Testis (tissue), 3 donors: Measurements from ENCODE around the gene OTULIN. TPM values are rescaled to one million over a fixed set of nuclear protein-coding genes. Genes with fewer than 3 reads are reported as not detected.

ENCODE experiments used
- DNase-seq: peaks from one replicate; pipeline ENCODE4 v3.0.0-alpha.2; 2019
- H3K27ac ChIP-seq, 2 donors: fragments of 200-600 bp; sonication (generic); one replicate each; pipeline ENCODE4 v1.5.1; 2019
- H3K27me3 ChIP-seq: fragments of 200-600 bp; sonication (generic); one replicate; pipeline ENCODE4 v1.5.1; 2019
- H3K36me3 ChIP-seq: fragments of 200-600 bp; sonication (generic); one replicate; pipeline ENCODE4 v1.5.1; 2017; ENCODE audit warnings: low read depth; ENCODE audit errors: missing control alignments
- H3K4me1 ChIP-seq: fragments of 200-600 bp; sonication (generic); one replicate; pipeline ENCODE4 v1.5.1; 2019
- H3K4me3 ChIP-seq, 2 donors: fragments of 200-600 bp; sonication (generic); one replicate each; pipeline ENCODE4 v1.5.1; 2017 to 2019
- H3K9me3 ChIP-seq: fragments of 200-600 bp; sonication (generic); one replicate; pipeline ENCODE4 v1.5.1; 2017
- POLR2A ChIP-seq: fragments of 450-650 bp; IDR thresholded peaks from one replicate; pipeline ENCODE4 v1.6.1; 2017; ENCODE audit warnings: antibody characterized with exemption, mild to moderate bottlenecking, moderate library complexity
- WGBS, 2 donors: methylation state at CpG; one replicate each; pipeline ENCODE4 v1.1.5; 2018; 5-methylcytosine and 5-hydroxymethylcytosine counted together
- intact Hi-C: fragments of 100-400 bp; cut with DNase I; formaldehyde crosslinking; loops from one replicate; pipeline ENCODE4 v1.15.1; 2023; ENCODE audit warnings: low total_unique reads
- polyA plus RNA-seq: library from polyadenylated mRNA; stranded (reverse); fragments of 350-450 nt; fragmentation: Illumina TruSeq; extraction: RNeasy Lipid Tissue Mini Kit (QIAGEN cat#74804); gene quantifications from one replicate; pipeline ENCODE4 v1.2.3, GENCODE V29; 2014; ENCODE audit warnings: low read depth, low replicate concordance; ENCODE audit not compliant: insufficient read depth
- total RNA-seq, 2 donors: library from RNA; depleted of rRNA; stranded (reverse); fragments of >200 nt; gene quantifications; one replicate each; pipeline ENCODE4 v1.2.3, GENCODE V29; 2016
- TF ChIP-seq, protein P1 (sequence below), 3 experiments: fragments of 450-650 bp in 2 of 3; fragments of 200-600 bp in 1 of 3; sonication (generic) in 1 of 3; IDR thresholded peaks; one replicate each; pipeline ENCODE4 v1.5.1; 2016 to 2019; ENCODE audit warnings: antibody characterized with exemption in 3 of 3, mild to moderate bottlenecking in 2 of 3, moderate library complexity in 1 of 3

OTULIN gene
- total and polyA plus RNA-seq, 3 donors from 2014 or later: 32.7 to 41.0 (median 33.8) TPM

- 88 to 89% methylated on average over 5 of the region's 5 CpGs for WGBS, 2 donors
- Histone ChIP-seq H3K27ac (no peak overlapping the region), H3K27me3 (no peaks in the 10 kb centered on the region), H3K4me3 (no peak overlapping the region), H3K36me3 (no peaks in the 10 kb centered on the region), H3K9me3 (no peaks in the 10 kb centered on the region), H3K4me1 (no peaks in the 10 kb centered on the region)
- DNase-seq: no peak
- intact Hi-C loops: no loop called here
- no peak for TF ChIP-seq POLR2A
- TF ChIP-seq, protein P1, sequence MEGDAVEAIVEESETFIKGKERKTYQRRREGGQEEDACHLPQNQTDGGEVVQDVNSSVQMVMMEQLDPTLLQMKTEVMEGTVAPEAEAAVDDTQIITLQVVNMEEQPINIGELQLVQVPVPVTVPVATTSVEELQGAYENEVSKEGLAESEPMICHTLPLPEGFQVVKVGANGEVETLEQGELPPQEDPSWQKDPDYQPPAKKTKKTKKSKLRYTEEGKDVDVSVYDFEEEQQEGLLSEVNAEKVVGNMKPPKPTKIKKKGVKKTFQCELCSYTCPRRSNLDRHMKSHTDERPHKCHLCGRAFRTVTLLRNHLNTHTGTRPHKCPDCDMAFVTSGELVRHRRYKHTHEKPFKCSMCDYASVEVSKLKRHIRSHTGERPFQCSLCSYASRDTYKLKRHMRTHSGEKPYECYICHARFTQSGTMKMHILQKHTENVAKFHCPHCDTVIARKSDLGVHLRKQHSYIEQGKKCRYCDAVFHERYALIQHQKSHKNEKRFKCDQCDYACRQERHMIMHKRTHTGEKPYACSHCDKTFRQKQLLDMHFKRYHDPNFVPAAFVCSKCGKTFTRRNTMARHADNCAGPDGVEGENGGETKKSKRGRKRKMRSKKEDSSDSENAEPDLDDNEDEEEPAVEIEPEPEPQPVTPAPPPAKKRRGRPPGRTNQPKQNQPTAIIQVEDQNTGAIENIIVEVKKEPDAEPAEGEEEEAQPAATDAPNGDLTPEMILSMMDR (IDR thresholded peaks at IDR 0.05): no peak
These were observed 80.7 kb downstream of the OTULIN start for GRCh38 chr5:14745188-14745563.

- whole genome bisulfite sequencing, 2 donors: 95 to 97% methylated on average over 13 to 14 of the region's 14 CpGs
- intact Hi-C loops: no loop called here
- no peak for TF ChIP-seq POLR2A
- TF ChIP-seq, protein P1 (IDR thresholded peaks at IDR 0.05): no peak
- H3K9me3 ChIP-seq: no peaks in the 10 kb centered on the region
- no peaks in the 10 kb centered on the region for H3K27me3 ChIP-seq
- no peaks in the 10 kb centered on the region for H3K36me3 ChIP-seq
- H3K27ac ChIP-seq: no peak overlapping the region
- no peak for DNase-seq
- H3K4me1 ChIP-seq: no peaks in the 10 kb centered on the region
- H3K4me3 ChIP-seq: no peak overlapping the region
These were observed 81.2 kb downstream of the OTULIN start for GRCh38 chr5:14745753-14746152.

DNA sequence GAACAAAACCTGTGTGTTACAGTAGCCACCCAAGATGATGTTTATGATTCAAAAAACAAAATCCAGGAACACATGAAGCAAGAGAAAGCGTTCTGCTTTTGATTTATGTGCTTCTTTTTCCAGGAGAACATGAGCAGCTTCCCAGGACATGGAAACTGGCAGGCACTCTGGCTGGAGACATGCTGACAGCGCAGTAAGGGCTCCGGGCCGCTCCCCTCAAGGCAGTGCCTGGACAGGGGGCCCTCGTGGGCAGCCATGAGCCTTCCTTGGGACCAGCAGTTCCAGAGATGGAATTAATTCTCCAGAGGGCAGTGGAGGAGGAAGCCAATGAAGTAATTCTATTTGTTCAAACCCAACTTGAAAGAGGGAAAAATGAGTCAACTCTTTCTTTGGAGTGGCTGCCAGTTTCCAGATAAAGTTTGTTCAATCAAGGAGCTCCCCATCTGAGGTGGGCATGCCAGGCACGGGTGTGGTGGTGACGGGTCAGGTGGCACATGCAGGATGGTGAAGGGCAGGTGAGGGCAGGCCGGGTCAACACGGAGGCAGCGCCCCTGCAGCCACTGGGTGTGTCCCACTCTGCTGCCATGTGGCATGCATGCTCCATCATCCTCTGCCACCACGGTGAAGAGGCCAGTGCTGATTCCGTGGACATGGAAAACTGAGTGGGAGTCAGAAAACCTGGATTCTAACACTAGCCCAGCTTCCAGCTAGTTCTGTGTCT is 83.8 kb downstream of the OTULIN start:
- Histone ChIP-seq H3K4me1 (peaks cover 6% of the 10 kb centered on the region), H3K36me3 (no peaks in the 10 kb centered on the region), H3K4me3 (no peak overlapping the region), H3K27me3 (no peaks in the 10 kb centered on the region), H3K27ac (no peak overlapping the region), H3K9me3 (no peaks in the 10 kb centered on the region)
- WGBS, 2 donors: 86 to 90% methylated on average over 8 to 12 of the region's 12 CpGs
- intact Hi-C loops: no loop called here
- DNase-seq: no peak
- TF ChIP-seq, protein P1 (IDR thresholded peaks at IDR 0.05): no peak
- TF ChIP-seq POLR2A: no peak

Other genes with a start within 250 kb of the OTULIN start
- gene OTULINL, start 82.9 kb upstream of the OTULIN start, total RNA-seq: 10 to 100 TPM; 10.5 to 11.3 TPM
- gene OTULINL, start 82.9 kb upstream of the OTULIN start, polyA plus RNA-seq: 10.2 TPM
- gene ANKH, start 207.1 kb downstream of the OTULIN start, total RNA-seq: 10 to 100 TPM; 14.3 to 16.2 TPM
- 15.8 TPM for gene ANKH, start 207.1 kb downstream of the OTULIN start, polyA plus RNA-seq